Mesothelial cell of epicardium (in vitro differentiated cells): ENCODE data around the gene KCNS3. TPM values are rescaled to one million over a fixed set of nuclear protein-coding genes. Genes with fewer than 3 reads are reported as not detected.

Experiments
- DNase-seq, 2 experiments: peaks; one replicate each; pipeline ENCODE4 v3.0.0; 2021; ENCODE audit warnings: low spot score in 2 of 2; ENCODE audit not compliant: unreplicated experiment in 2 of 2
- H3K27ac Mint-ChIP-seq: 2 replicates; pipeline ENCODE4 v1.8.0; 2021; ENCODE audit warnings: mixed read lengths
- H3K27me3 Mint-ChIP-seq: 2 replicates; pipeline ENCODE4 v1.8.0; 2021; ENCODE audit warnings: low read depth, mixed read lengths
- H3K36me3 Mint-ChIP-seq: 2 replicates; pipeline ENCODE4 v1.8.0; 2021; ENCODE audit warnings: mixed read lengths
- H3K4me1 Mint-ChIP-seq: 2 replicates; pipeline ENCODE4 v1.8.0; 2021; ENCODE audit warnings: mixed read lengths
- H3K4me3 Mint-ChIP-seq: 2 replicates; pipeline ENCODE4 v1.8.0; 2021; ENCODE audit warnings: mild to moderate bottlenecking, moderate library complexity, mixed read lengths
- H3K9me3 Mint-ChIP-seq: 2 replicates; pipeline ENCODE4 v1.8.0; 2021; ENCODE audit warnings: mixed read lengths
- total RNA-seq: library from RNA; stranded (reverse); gene quantifications from 3 replicates; pipeline ENCODE4 v1.2.1, GENCODE V29; 2021
- TF ChIP-seq, protein P1 (sequence below): fragments of 200-600 bp; sonication (generic); IDR thresholded peaks from one replicate; pipeline ENCODE4 v1.5.0; 2021; ENCODE audit warnings: antibody characterized with exemption; ENCODE audit not compliant: unreplicated experiment

KCNS3 gene
- total RNA-seq, 1 donor from 2014 or later, result 2.4 TPM

- no peak for DNase-seq
- Mint-ChIP-seq H3K27me3 (peaks cover 19% of the 10 kb centered on the region), H3K4me1 (no peaks in the 10 kb centered on the region), H3K9me3 (peaks cover 6% of the 10 kb centered on the region), H3K36me3 (no peaks in the 10 kb centered on the region), H3K4me3 (no peak overlapping the region), H3K27ac (no peak overlapping the region)
- TF ChIP-seq, protein P1, sequence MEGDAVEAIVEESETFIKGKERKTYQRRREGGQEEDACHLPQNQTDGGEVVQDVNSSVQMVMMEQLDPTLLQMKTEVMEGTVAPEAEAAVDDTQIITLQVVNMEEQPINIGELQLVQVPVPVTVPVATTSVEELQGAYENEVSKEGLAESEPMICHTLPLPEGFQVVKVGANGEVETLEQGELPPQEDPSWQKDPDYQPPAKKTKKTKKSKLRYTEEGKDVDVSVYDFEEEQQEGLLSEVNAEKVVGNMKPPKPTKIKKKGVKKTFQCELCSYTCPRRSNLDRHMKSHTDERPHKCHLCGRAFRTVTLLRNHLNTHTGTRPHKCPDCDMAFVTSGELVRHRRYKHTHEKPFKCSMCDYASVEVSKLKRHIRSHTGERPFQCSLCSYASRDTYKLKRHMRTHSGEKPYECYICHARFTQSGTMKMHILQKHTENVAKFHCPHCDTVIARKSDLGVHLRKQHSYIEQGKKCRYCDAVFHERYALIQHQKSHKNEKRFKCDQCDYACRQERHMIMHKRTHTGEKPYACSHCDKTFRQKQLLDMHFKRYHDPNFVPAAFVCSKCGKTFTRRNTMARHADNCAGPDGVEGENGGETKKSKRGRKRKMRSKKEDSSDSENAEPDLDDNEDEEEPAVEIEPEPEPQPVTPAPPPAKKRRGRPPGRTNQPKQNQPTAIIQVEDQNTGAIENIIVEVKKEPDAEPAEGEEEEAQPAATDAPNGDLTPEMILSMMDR, result no peak
These were observed 65.0 kb downstream of the KCNS3 start for GRCh38 chr2:17943444-17943843.

GRCh38 chr2:17947113-17947512, 68.6 kb downstream of the KCNS3 start:
- Mint-ChIP-seq H3K4me3 (no peak overlapping the region), H3K9me3 (no peaks in the 10 kb centered on the region), H3K27ac (no peak overlapping the region), H3K4me1 (no peaks in the 10 kb centered on the region), H3K36me3 (no peaks in the 10 kb centered on the region), H3K27me3 (peaks cover 19% of the 10 kb centered on the region)
- TF ChIP-seq, protein P1, result no peak
- DNase-seq, result no peak

DNA sequence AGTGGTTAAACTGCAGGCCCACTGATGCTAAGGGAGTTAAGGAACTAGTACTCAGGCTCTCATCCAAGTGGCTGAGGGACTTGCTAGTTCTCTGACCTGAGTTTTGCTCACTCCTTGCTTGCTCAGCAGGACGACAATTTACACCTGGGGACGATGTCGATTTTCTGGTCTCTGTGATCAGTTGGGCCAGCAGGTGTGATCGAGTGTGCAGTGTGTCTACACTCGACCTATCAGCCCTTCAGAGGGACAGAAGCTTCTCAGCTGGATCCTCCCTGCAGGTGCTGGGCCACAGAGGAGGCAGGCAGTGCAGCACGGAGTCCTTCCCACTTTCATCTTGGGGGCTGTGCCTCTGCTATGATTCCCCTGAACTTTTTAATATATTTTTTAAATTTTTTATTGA, 71.5 kb downstream of the KCNS3 start:
- Mint-ChIP-seq H3K27me3 (peaks cover 9% of the 10 kb centered on the region), H3K4me3 (no peak overlapping the region), H3K9me3 (no peaks in the 10 kb centered on the region), H3K36me3 (no peaks in the 10 kb centered on the region), H3K27ac (no peak overlapping the region), H3K4me1 (no peaks in the 10 kb centered on the region)
- no peak for DNase-seq
- TF ChIP-seq, protein P1, result no peak

DNA sequence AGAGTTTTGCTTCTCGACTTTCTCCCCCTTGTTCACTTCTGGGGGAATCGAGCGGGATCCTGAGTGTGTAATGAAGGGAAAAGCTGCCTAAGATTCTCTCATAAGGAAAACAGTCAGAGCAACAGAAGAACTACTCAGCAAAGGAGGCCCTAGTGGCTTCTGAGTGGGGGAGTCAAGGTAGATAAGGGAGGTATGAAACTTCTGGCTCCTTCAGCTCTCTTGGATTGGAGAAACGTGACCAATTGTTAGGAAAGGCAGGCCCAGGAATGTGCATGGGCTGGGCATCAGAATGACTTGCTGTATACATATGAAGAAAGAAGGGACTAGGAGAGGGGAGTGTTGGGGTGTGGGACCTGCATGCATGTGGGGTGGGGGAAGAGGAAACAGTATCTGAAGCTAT, 73.1 kb downstream of the KCNS3 start:
- Mint-ChIP-seq H3K27ac (no peak overlapping the region), H3K9me3 (no peaks in the 10 kb centered on the region), H3K36me3 (no peaks in the 10 kb centered on the region), H3K4me3 (no peak overlapping the region), H3K27me3 (peaks cover 12% of the 10 kb centered on the region), H3K4me1 (no peaks in the 10 kb centered on the region)
- TF ChIP-seq, protein P1, result no peak
- DNase-seq, result no peak

GRCh38 chr2:17958466-17959092, 80.1 kb downstream of the KCNS3 start:
- Mint-ChIP-seq H3K27me3 (peaks cover 22% of the 10 kb centered on the region), H3K27ac (no peak overlapping the region), H3K4me1 (peaks cover 3% of the 10 kb centered on the region), H3K4me3 (no peak overlapping the region), H3K36me3 (no peaks in the 10 kb centered on the region), H3K9me3 (no peaks in the 10 kb centered on the region)
- TF ChIP-seq, protein P1, result no peak
- DNase-seq, result no peak

- no peak for DNase-seq
- peaks cover 3% of the 10 kb centered on the region for H3K4me1 Mint-ChIP-seq
- no peak overlapping the region for H3K4me3 Mint-ChIP-seq
- no peaks in the 10 kb centered on the region for H3K9me3 Mint-ChIP-seq
- peaks cover 22% of the 10 kb centered on the region for H3K27me3 Mint-ChIP-seq
- no peak overlapping the region for H3K27ac Mint-ChIP-seq
- no peaks in the 10 kb centered on the region for H3K36me3 Mint-ChIP-seq
- TF ChIP-seq, protein P1, result no peak
These were observed 80.9 kb downstream of the KCNS3 start for GRCh38 chr2:17959356-17959755.
